Stimulated activated CD4-positive, alpha-beta T cell treated with anti-CD3 and anti-CD28 coated beads, Interleukin-2, amount 100 ng/mL, for 48 hours (primary cell): ENCODE data around the gene TMEM223.
"Not testable (repeated sequence)": the region's sequence is repeated elsewhere in the genome, so short reads cannot be mapped to it uniquely, and the experiment has no call there.

Experiments used
- DNase-seq, 2 donors: peaks; one replicate each; pipeline ENCODE4 v3.0.0-alpha.2; 2020

The TMEM223 gene, protein sequence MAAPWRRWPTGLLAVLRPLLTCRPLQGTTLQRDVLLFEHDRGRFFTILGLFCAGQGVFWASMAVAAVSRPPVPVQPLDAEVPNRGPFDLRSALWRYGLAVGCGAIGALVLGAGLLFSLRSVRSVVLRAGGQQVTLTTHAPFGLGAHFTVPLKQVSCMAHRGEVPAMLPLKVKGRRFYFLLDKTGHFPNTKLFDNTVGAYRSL

GRCh38 chr11:62791501-62792201 is at the start of gene TMEM223:
TSS of gene TMEM223 (minus strand) at chr11:62792006. CDS start at chr11:62791994, 12 bp downstream.
- DNase-seq, result peak; percentile 84 to 87

DNA sequence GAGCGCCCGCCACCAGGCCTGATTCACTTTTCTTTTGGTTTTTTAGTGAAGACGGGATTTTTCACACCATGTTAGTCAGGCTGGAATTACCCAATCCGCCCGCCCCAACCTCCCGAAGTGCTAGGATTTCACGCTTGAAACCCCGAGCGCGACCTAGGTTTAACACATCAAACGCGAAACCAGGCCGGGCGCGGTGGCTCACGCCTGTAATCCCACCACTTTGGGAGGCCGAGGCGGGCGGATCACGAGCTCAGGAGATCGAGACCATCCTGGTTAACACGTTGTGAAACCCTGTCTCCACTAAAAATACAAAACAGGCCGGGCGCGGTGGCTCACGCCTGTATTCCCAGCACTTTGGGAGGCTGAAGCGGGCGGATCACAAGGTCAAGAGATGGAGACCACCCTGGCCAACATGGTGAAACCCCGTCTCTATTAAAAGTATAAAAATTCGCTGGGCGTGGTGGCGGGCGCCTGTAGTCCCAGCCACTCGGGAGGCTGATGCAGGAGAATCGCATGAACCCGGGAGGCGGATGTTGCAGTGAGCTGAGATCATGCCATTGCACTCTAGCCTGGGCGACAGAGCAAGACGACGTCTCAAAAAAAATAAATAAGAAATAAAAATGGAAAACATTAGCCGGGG is 49.0 kb upstream of the TMEM223 start:
- peak; percentile 68 to 82 for DNase-seq

DNA sequence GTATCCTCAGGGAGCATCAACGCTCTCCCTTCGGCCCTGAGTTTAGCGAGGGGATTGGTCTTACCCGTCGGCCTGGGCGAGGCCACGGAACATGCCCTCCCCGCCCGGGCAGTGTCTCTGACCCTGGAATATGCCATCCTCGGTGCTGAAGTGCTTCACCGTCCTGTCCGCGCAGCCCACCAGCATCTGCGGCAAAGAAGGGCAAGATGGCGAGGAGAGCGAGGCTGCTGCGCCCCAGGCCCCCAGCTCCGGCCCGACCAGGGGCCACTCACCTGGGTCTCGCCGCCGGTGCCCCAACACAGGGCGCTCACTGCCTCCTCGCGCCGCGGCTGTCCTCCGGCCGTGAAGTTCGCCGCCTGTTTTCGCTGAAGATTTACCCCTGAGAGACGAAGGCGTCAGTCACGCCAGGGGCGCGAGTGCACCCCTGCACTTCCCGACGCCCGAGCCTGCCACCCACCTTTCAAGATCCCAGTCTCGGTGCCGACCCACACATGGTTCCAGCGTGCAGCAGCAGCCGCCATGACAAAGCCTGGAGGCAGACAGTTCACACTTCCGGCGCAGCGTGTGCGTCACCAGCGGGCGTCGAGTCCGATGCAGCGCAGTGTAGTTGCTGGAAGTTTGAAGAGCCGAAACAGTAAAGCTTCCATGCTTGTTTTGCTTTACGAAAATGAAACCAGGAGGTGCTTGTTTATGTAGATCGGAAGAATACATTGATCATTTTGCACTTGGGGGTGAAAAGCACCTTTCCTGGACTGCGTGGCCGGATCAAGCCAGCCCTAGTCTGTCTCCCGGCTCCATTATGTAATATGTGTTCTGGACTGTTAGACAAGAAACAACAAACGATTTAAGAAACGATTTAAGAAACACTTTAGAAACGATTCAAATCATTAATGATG is 47.5 kb upstream of the TMEM223 start, which contains the start of gene WDR74:
WDR74 (minus strand) TSS at position 541 of the 896 bp plus-strand sequence; CDS start at position 521, 20 bp downstream.
- DNase-seq, result peak; percentile 80 to 82

GRCh38 chr11:62835336-62835735 is 43.5 kb upstream of the TMEM223 start:
- DNase-seq, result no peak

DNA sequence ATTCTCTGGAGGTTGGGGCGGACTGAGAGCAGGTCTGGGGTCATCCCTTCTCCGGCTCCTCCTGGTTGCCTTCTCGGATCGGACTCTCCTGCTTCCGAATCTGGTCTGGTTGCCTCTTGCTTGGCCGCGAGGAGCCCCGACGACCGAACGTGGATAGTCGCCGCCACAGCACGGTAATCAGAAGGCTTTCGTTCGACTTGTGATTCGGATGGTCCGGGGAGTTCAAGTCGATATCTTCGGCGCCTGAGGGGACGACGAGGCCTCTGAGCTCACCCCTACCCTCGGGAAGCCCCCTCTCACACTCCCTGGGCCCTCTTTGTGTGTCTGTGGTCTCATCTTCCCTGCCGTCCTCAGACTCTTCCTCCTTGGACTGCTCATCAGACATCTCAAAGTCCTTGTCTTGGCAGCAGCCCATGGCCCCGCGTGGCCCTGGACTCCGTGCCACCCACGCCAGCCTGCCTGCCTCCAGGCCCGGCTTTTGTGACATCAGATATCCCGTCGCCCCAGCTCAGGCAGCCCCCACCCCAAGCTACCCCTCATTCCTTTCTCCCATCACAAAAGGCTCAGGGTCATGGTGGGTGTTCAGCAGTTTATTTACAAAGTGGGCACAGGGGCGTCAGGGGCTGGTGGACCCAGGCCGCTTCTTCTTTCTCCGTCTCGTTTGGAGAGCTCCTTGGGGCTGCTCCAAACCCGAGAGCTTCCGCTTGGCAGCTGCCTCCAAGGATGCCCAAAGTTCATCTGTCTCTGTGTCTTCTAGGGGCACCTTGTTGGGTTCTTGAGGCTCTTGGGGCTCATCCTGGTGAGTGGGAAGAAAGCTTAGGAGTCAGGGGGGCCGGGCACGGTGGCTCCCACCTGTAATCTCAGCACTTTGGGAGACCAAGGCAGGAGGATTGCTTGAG is 40.8 kb upstream of the TMEM223 start, which contains the start of gene TEX54:
TEX54 (minus strand) TSS at position 506 of the 899 bp plus-strand sequence.
- DNase-seq, result no peak

DNA sequence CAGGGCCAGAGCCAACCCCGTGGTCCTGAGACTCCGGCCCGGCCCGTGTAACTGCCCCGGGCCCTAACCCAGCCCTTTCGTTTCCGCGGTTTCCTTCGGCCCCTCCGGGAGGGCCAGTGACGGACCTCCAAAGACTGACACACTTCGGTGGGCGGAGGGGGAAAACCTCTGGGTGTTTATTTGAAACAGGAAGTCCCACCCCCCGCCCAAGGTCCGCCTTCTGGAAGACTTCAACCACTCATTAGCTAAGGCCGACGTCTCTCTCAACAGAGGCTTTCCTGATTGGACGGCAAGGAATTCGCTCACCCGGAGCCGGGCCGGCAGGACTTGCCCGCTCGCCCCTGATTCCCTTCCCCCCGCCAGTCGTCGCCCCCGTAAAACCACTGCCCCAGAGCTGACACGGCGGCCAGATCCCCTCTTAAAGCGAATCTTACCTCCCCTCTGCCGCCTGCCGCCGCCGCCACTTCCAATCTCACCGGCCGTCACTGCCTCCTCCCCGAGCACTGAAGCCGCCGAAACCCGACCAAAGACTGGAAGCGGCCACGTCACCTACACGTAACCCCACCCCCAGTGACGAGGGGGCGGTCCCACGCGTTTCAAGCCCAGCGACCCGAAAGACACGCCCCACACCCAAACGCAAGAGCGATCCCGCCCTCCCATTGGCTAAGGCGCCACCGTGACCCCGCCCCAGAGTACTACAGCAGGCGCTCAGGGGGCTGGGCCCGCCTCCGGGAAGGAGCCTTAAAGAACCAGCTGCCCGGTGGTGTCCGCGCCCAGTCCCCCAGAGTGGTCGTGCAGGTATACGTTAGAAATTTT is 39.9 kb upstream of the TMEM223 start, which contains the start of gene STX5:
STX5 (minus strand) TSS at position 532 of the 816 bp plus-strand sequence. CDS start 808 bp downstream, outside the sequence.
- peak; percentile 98 to 99 for DNase-seq

- DNase-seq, result no peak
These were observed 39.2 kb upstream of the TMEM223 start for GRCh38 chr11:62830904-62831519.

DNA sequence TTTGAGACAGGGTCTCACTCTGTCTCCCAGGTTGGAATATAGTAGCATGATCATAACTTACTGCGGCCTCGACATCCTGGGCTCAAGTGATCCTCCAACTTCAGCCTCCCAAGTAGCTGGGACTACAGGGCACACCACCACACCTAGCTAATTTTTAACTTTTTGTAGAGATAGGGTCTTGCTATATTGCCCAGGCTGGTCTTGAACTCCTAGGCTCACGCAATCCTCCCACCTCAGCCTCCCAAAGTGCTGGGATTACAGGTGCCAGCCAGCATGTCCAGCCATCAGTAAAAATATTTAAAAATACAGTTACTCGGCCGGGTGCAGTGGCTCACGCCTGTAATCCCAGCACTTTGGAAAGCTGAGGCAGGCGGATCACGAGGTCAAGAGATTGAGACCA is 36.3 kb upstream of the TMEM223 start:
- not testable (repeated sequence) for DNase-seq

GRCh38 chr11:62823677-62824076 is 31.9 kb upstream of the TMEM223 start:
- no peak for DNase-seq

GRCh38 chr11:62817129-62817528 is 25.3 kb upstream of the TMEM223 start:
- no peak for DNase-seq

DNA sequence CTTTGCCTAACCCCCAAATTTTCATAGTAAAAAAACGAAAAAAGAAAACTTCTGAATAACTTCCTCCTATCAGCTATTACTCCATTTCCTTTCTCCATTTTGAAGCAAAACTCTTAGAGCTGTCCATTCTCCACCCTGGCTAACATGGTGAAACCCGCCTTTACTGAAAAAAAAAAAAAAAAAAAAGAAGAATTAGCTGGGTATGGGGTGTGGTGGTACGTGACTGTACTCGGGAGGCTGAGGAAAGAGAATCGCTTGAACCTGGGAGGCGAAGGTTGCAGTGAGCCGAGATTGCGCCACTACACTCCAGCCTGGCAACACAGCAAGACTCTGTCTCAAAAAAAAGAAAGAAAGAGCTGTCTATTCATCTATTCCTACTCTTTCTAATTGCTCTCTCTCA is 24.8 kb upstream of the TMEM223 start:
- no peak for DNase-seq

- no peak for DNase-seq
These were observed 19.9 kb upstream of the TMEM223 start for GRCh38 chr11:62811659-62812058.

DNA sequence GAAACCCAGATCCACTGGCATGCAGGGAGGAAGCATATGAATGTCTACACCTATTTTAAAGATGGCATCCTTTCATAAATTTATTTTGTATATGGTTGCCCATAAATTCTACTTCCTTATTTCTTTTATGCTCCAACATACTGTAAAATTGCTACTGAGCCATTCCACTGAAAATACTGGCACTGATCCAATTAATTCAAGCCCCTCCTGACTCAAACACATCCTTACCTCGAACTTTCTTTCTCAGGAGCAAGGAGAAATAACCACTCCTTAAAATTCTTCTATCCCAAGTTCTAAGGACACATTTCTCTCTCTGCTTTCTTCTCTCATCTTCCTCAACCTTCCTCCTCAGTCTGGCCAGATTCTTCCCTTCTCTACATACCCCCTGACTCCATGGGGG is 18.9 kb upstream of the TMEM223 start:
- no peak for DNase-seq

- no peak for DNase-seq
These were observed 14.9 kb upstream of the TMEM223 start for GRCh38 chr11:62806611-62807121.

GRCh38 chr11:62805961-62806441 is 14.2 kb upstream of the TMEM223 start:
- DNase-seq, result no peak

GRCh38 chr11:62805076-62805892 is 13.5 kb upstream of the TMEM223 start, which contains the start of gene NXF1:
TSS of gene NXF1 (minus strand) at chr11:62805440. CDS start at chr11:62805356, 84 bp downstream.
- DNase-seq, result peak; percentile 97 to 99

DNA sequence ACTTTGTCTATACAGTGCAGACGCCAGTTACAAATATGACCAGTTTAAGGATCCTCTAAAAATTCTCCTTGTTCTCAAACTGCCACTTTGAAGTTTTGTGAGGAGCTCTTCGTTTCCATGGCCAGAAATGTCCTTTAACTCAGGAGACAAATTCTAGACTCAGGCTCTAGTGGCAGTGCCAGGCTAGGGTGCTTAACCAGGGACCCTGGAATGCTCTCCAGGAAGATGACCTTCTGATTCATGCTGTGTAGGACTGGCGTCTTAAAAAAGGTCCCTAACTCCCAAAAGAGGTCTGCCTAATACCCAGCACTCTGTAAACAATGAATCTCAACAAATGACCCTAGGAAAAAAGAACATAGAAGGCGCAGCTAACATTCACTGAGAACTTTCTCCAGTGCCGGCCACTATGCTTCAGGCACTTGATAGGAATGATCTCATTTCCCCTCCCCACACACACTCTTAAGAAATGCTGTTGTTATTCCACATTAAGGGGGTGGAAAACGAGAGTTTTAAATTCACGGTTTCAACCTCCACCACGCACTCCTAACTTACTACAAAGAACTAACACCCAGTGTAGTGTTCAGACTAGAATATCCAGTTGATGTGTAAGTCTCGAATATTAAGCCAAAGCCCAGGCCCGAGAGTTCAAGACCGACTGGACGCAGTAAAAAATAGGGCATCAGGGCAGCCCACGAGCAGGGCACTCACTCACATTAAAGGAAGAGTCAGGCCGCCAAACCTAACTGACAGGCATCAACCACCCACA is 12.7 kb upstream of the TMEM223 start:
- DNase-seq, result no peak

DNA sequence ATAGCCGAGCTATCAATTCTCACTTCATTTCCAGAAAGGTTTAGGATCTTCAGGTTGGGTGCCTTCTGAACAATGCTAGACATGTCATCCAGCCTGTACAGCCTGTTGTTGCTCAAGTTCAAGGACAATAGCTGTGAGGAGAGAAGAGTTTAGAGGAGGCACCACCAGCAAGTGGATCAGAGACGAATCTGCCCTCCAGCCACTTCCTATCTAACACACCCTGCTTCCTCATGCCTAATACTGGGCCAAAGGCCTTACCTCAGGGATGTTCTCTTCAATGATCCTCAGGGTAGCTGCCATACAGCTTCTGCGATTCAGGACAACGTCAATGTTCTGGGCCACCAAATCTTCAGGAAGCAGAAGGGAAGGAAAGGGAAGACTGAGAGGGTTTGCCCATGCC is 9.3 kb upstream of the TMEM223 start:
- DNase-seq, result no peak
